IMR-90 (cell line): ENCODE results near the gene CCR9. TPM values are rescaled to one million over a fixed set of nuclear protein-coding genes. Genes with fewer than 3 reads are reported as not detected.
A peak's percentile ranks its signal among the peaks of the same experiment; 100 is the strongest.

ENCODE experiments used
- ATAC-seq: fragments of 200-7000 bp; cut with Tn5 transposase; 2 replicates; pipeline ENCODE4 v1.9.1; 2020; ENCODE audit warnings: low read depth, mild to moderate bottlenecking, moderate library complexity
- BruUV-seq: library from RNA; stranded (reverse); fragments of 400-500 nt; replicated peaks from 2 replicates; lab custom pipeline; 2021; lab: Mats Ljungman, UMichigan
- CTCF ChIA-PET: fragments of 300-600 bp; formaldehyde crosslinking; extraction: SDS; loops from one replicate; lab custom pipeline; 2021; ENCODE audit warnings: antibody characterized with exemption; lab: Yijun Ruan, JAX
- POLR2A ChIA-PET: fragments of 300-600 bp; sonication (Branson Sonifier 250); formaldehyde crosslinking; loops from one replicate; lab custom pipeline; 2022; ENCODE audit warnings: antibody characterized with exemption; ENCODE audit not compliant: unreplicated experiment; lab: Charles Lee
- DNase-seq: peaks from one replicate; pipeline ENCODE4 v3.0.0; 2013
- H2AFZ ChIP-seq: replicated peaks from 2 replicates; pipeline ENCODE3; 2013; ENCODE audit warnings: low read length, mild to moderate bottlenecking; ENCODE audit not compliant: poor library complexity
- H2AK5ac ChIP-seq: 2 replicates; pipeline ENCODE4 v1.6.1; 2013; ENCODE audit warnings: low read depth, low read length, inconsistent platforms
- H2AK9ac ChIP-seq: replicated peaks from 2 replicates; pipeline ENCODE3; 2013; ENCODE audit warnings: mild to moderate bottlenecking, low read depth, low read length, moderate library complexity; ENCODE audit not compliant: poor library complexity
- H2BK120ac ChIP-seq: 2 replicates; pipeline ENCODE4 v1.6.1; 2013; ENCODE audit warnings: low read depth, low read length, inconsistent platforms
- H2BK15ac ChIP-seq: 3 replicates; pipeline ENCODE4 v1.6.1; 2013; ENCODE audit warnings: low read depth, low read length, inconsistent platforms
- H2BK20ac ChIP-seq: 2 replicates; pipeline ENCODE4 v1.6.1; 2013; ENCODE audit warnings: low read depth, mild to moderate bottlenecking, inconsistent platforms, low read length, moderate library complexity
- H2BK5ac ChIP-seq: 2 replicates; pipeline ENCODE4 v1.6.1; 2013; ENCODE audit warnings: mild to moderate bottlenecking, low read depth, low read length, inconsistent platforms; ENCODE audit not compliant: poor library complexity, severe bottlenecking
- H3K14ac ChIP-seq: replicated peaks from 2 replicates; pipeline ENCODE4 v1.6.1; 2013; ENCODE audit warnings: low read depth, low read length, inconsistent platforms
- H3K18ac ChIP-seq: 2 replicates; pipeline ENCODE4 v1.6.1; 2013; ENCODE audit warnings: low read depth, low read length, control low read depth
- H3K23ac ChIP-seq: 2 replicates; pipeline ENCODE4 v1.6.1; 2013; ENCODE audit warnings: low read depth, low read length, inconsistent platforms
- H3K27ac ChIP-seq: 2 replicates; pipeline ENCODE4 v1.5.1; 2013; ENCODE audit warnings: mild to moderate bottlenecking, control low read depth, low read length; ENCODE audit not compliant: insufficient read depth
- H3K27me3 ChIP-seq: 2 replicates; pipeline ENCODE4 v1.6.1; 2013; ENCODE audit warnings: low read length; ENCODE audit not compliant: control insufficient read depth, insufficient read depth
- H3K36me3 ChIP-seq: 2 replicates; pipeline ENCODE4 v1.6.1; 2013; ENCODE audit warnings: low read length, mixed read lengths; ENCODE audit not compliant: control insufficient read depth, insufficient read depth
- H3K4ac ChIP-seq: 2 replicates; pipeline ENCODE4 v1.6.1; 2013; ENCODE audit warnings: low read depth, low read length, inconsistent platforms
- H3K4me1 ChIP-seq: 2 replicates; pipeline ENCODE4 v1.6.1; 2013; ENCODE audit warnings: low read length, mixed read lengths; ENCODE audit not compliant: control insufficient read depth, insufficient read depth
- H3K4me2 ChIP-seq: 2 replicates; pipeline ENCODE4 v1.6.1; 2013; ENCODE audit warnings: low read depth, mild to moderate bottlenecking, control low read depth, low read length, moderate library complexity
- H3K4me3 ChIP-seq: 2 replicates; pipeline ENCODE4 v1.5.1; 2013; ENCODE audit warnings: low read depth, mild to moderate bottlenecking, control low read depth, low read length, moderate library complexity; ENCODE audit not compliant: insufficient read depth
- H3K56ac ChIP-seq: 2 replicates; pipeline ENCODE4 v1.6.1; 2013; ENCODE audit warnings: low read length, inconsistent platforms; ENCODE audit not compliant: insufficient read depth; ENCODE audit errors: extremely low read depth
- H3K79me1 ChIP-seq, 2 experiments: 2 replicates each; pipeline ENCODE4 v1.6.1; 2013; ENCODE audit warnings: low read length in 2 of 2, inconsistent platforms in 1 of 2, low read depth in 1 of 2
- H3K9ac ChIP-seq: 2 replicates; pipeline ENCODE4 v1.6.1; 2013; ENCODE audit warnings: low read depth, low read length, control low read depth
- H3K9me1 ChIP-seq: 2 replicates; pipeline ENCODE4 v1.6.1; 2013; ENCODE audit warnings: low read length, inconsistent platforms; ENCODE audit not compliant: insufficient read depth
- H3K9me3 ChIP-seq: 2 replicates; pipeline ENCODE4 v1.6.1; 2013; ENCODE audit warnings: low read length; ENCODE audit not compliant: control insufficient read depth, insufficient read depth
- H4K20me1 ChIP-seq: 2 replicates; pipeline ENCODE4 v1.6.1; 2013; ENCODE audit warnings: low read length, inconsistent platforms; ENCODE audit not compliant: insufficient read depth
- H4K5ac ChIP-seq: 2 replicates; pipeline ENCODE4 v1.6.1; 2013; ENCODE audit warnings: mild to moderate bottlenecking, low read depth, low read length, control low read depth
- H4K8ac ChIP-seq, 2 experiments: 2 replicates each; pipeline ENCODE4 v1.6.1; 2013; ENCODE audit warnings: low read depth in 2 of 2, low read length in 2 of 2, control low read depth in 1 of 2, inconsistent platforms in 1 of 2
- H4K91ac ChIP-seq: 2 replicates; pipeline ENCODE4 v1.6.1; 2013; ENCODE audit warnings: low read depth, low read length, inconsistent platforms; ENCODE audit not compliant: insufficient read depth
- BHLHE40 ChIP-seq: fragments of 150-350 bp; IDR thresholded peaks from 2 replicates; pipeline ENCODE4 v1.6.1; 2016; ENCODE audit warnings: mild to moderate bottlenecking, low read depth, low read length
- CEBPB ChIP-seq: IDR thresholded peaks from 2 replicates; pipeline ENCODE4 v1.6.1; 2012; ENCODE audit warnings: low read depth, low read length, improper control_type of control experiment
- CHD1 ChIP-seq: IDR thresholded peaks from 2 replicates; pipeline ENCODE4 v1.6.1; 2012; ENCODE audit warnings: low read depth, low read length, improper control_type of control experiment
- FOS ChIP-seq: fragments of 150-350 bp; IDR thresholded peaks from 2 replicates; pipeline ENCODE4 v1.6.1; 2016; ENCODE audit warnings: low read depth, low read length
- MAFK ChIP-seq: IDR thresholded peaks from 2 replicates; pipeline ENCODE4 v1.6.1; 2012; ENCODE audit warnings: low read depth, low read length, improper control_type of control experiment
- MAZ ChIP-seq: IDR thresholded peaks from 2 replicates; pipeline ENCODE4 v1.6.1; 2012; ENCODE audit warnings: low read depth, mild to moderate bottlenecking, low read length, improper control_type of control experiment, moderate library complexity, borderline replicate concordance
- MXI1 ChIP-seq: IDR thresholded peaks from 2 replicates; pipeline ENCODE4 v1.6.1; 2012; ENCODE audit warnings: low read depth, mild to moderate bottlenecking, low read length, moderate library complexity, borderline replicate concordance
- NFE2L2 ChIP-seq: fragments of 150-350 bp; IDR thresholded peaks from 2 replicates; pipeline ENCODE4 v1.6.1; 2016; ENCODE audit warnings: low read depth, mild to moderate bottlenecking, low read length
- POLR2A ChIP-seq: IDR thresholded peaks from 2 replicates; pipeline ENCODE4 v1.6.1; 2012; ENCODE audit warnings: mild to moderate bottlenecking, low read depth, low read length
- RAD21 ChIP-seq: IDR thresholded peaks from 2 replicates; pipeline ENCODE4 v1.6.1; 2012; ENCODE audit warnings: low read length, improper control_type of control experiment
- SMC3 ChIP-seq: fragments of 150-350 bp; IDR thresholded peaks from 2 replicates; pipeline ENCODE4 v1.6.1; 2016; ENCODE audit warnings: low read depth, mild to moderate bottlenecking, antibody characterized with exemption, low read length, moderate library complexity
- WGBS, 2 experiments: methylation state at CpG; one replicate each; pipeline versions ENCODE4 v1.1.5 to v1.1.7; 2013; ENCODE audit warnings: missing lambda C conversion rate in 2 of 2; ENCODE audit not compliant: insufficient read length in 1 of 2; ENCODE audit errors: extremely low coverage in 2 of 2; 5-methylcytosine and 5-hydroxymethylcytosine counted together
- dilution Hi-C: fragments of 300-500 bp; cut with HindIII; formaldehyde crosslinking; loops from one replicate; pipeline ENCODE4 v1.14.3; 2018; ENCODE audit warnings: low sequenced_read_pairs; ENCODE audit not compliant: unreplicated experiment
- in situ Hi-C: fragments of 300-500 bp; cut with MboI; formaldehyde crosslinking; loops from 3 replicates; pipeline ENCODE4 v1.14.3; 2019; ENCODE audit warnings: low sequenced_read_pairs, inconsistent platforms, mixed read lengths
- intact Hi-C: fragments of 100-400 bp; cut with micrococcal nuclease; formaldehyde crosslinking; loops from 2 replicates; pipeline ENCODE4 v1.10.0; 2022
- polyA plus RNA-seq, 3 experiments: library from polyadenylated mRNA; depleted of rRNA; stranded (reverse); fragments of >200 nt; gene quantifications; 2 replicates each; pipeline ENCODE4 v1.2.3, GENCODE V29; 2012; ENCODE audit warnings: low replicate concordance in 1 of 3
- total RNA-seq: library from RNA; depleted of rRNA; stranded (reverse); fragments of >200 nt; gene quantifications from 2 replicates; pipeline ENCODE4 v1.2.3, GENCODE V29; 2012
- TF ChIP-seq, protein P1 (sequence below): conservative IDR thresholded peaks from 2 replicates; pipeline ENCODE4 v1.5.1; 2012; ENCODE audit warnings: mild to moderate bottlenecking, low read depth, low read length, improper control_type of control experiment
- TF ChIP-seq, protein P2 (sequence below): fragments of 150-350 bp; IDR thresholded peaks from 2 replicates; pipeline ENCODE4 v1.6.1; 2017; ENCODE audit warnings: mild to moderate bottlenecking, antibody characterized with exemption, low read length, low read depth
- TF ChIP-seq, protein P3 (sequence below): fragments of 150-350 bp; IDR thresholded peaks from 2 replicates; pipeline ENCODE4 v1.6.1; 2016; ENCODE audit warnings: low read depth, mild to moderate bottlenecking, low read length, moderate library complexity, borderline replicate concordance

CCR9 gene
- total and polyA plus RNA-seq, 2 of the 4 experiments (the other 2 are of a cell fraction) = not detected

DNA sequence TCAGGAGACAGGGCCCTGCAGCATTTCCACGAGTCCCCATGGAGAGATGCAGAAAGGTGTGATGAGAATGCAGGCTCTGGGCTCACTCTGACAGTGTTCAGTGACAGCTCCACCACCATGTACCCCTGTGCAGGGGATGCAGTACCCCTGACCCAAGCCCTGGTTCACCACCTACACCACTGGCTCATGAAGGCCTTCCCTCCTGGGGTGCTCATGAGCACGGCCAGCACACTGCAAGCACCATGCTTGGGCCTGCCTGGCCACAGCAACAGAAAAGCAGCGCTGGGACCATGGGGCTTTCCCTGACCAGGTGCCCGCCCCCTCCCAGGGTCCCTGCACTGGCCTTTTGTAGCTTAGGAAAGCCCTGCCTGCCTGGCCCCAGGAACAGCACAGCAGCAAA is 63.1 kb downstream of the CCR9 start:
- Histone ChIP-seq H3K23ac (0 out of 2 replicates have a peak overlapping the region, but pooled peaks have one; percentile 64), H3K4ac (peak overlapping the region; percentile 76; the same call in 1 of the 2 replicates), H3K9me1 (peaks cover 34% of the 10 kb centered on the region), H3K36me3 (peaks cover 54% of the 10 kb centered on the region), H3K14ac (peak overlapping the region; percentile 72), H3K79me1 (peaks cover 0 to 4% of the 10 kb centered on the region in 2 experiments; a peak in 1 of 4 replicates), H2BK20ac (0 out of 2 replicates have a peak overlapping the region, but pooled peaks have one; percentile 73), H3K56ac (no peak overlapping the region), H2BK15ac (peak overlapping the region; percentile 2; the same call in 2 of the 3 replicates), H3K9ac (no peak overlapping the region), H3K4me3 (no peak overlapping the region), H2BK5ac (peak overlapping the region; percentile 67), H2AK5ac (peak overlapping the region; percentile 87), H4K5ac (peak overlapping the region; percentile 8; the same call in 1 of the 2 replicates), H3K9me3 (no peaks in the 10 kb centered on the region), H3K27me3 (no peaks in the 10 kb centered on the region), H3K4me1 (peaks cover 35% of the 10 kb centered on the region), H4K8ac (0 out of 4 replicates have a peak overlapping the region, but pooled peaks of 1 of the 2 experiments have one; percentile 65), H4K91ac (peak overlapping the region; percentile 67; the same call in 1 of the 2 replicates), H4K20me1 (peaks cover 7% of the 10 kb centered on the region; the same call in 1 of the 2 replicates), H2AFZ (no peak overlapping the region), H2BK120ac (peak overlapping the region; percentile 77), H3K4me2 (no peak overlapping the region), H3K27ac (peak overlapping the region; percentile 82; the same call in 1 of the 2 replicates), H2AK9ac (peak overlapping the region; percentile 34), H3K18ac (peak overlapping the region; percentile 80; the same call in 1 of the 2 replicates)
- in situ Hi-C loops = loop anchor here (10.0 kb wide), 1 partner anchor 425 kb away; the partner anchor contains the start of gene CCR5
- no TSS peak for BruUV-seq
- ATAC-seq (no peak), DNase-seq (no peak)
- POLR2A ChIA-PET = no interaction called here
- CTCF ChIA-PET = no interaction called here
- intact Hi-C loops = loop anchor here (2.0 kb wide), 2 partner anchors 23 to 37 kb away; no protein-coding TSS in a partner anchor
- dilution Hi-C loops = no loop called here
- TF ChIP-seq, protein P1, sequence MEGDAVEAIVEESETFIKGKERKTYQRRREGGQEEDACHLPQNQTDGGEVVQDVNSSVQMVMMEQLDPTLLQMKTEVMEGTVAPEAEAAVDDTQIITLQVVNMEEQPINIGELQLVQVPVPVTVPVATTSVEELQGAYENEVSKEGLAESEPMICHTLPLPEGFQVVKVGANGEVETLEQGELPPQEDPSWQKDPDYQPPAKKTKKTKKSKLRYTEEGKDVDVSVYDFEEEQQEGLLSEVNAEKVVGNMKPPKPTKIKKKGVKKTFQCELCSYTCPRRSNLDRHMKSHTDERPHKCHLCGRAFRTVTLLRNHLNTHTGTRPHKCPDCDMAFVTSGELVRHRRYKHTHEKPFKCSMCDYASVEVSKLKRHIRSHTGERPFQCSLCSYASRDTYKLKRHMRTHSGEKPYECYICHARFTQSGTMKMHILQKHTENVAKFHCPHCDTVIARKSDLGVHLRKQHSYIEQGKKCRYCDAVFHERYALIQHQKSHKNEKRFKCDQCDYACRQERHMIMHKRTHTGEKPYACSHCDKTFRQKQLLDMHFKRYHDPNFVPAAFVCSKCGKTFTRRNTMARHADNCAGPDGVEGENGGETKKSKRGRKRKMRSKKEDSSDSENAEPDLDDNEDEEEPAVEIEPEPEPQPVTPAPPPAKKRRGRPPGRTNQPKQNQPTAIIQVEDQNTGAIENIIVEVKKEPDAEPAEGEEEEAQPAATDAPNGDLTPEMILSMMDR = no peak
- TF ChIP-seq MXI1 (no peak), MAFK (no peak), CHD1 (no peak), POLR2A (no peak), BHLHE40 (no peak), FOS (no peak), RAD21 (no peak), NFE2L2 (no peak), CEBPB (no peak), MAZ (no peak), SMC3 (no peak)
- TF ChIP-seq, protein P2, sequence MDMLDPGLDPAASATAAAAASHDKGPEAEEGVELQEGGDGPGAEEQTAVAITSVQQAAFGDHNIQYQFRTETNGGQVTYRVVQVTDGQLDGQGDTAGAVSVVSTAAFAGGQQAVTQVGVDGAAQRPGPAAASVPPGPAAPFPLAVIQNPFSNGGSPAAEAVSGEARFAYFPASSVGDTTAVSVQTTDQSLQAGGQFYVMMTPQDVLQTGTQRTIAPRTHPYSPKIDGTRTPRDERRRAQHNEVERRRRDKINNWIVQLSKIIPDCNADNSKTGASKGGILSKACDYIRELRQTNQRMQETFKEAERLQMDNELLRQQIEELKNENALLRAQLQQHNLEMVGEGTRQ = no peak
- TF ChIP-seq, protein P3, sequence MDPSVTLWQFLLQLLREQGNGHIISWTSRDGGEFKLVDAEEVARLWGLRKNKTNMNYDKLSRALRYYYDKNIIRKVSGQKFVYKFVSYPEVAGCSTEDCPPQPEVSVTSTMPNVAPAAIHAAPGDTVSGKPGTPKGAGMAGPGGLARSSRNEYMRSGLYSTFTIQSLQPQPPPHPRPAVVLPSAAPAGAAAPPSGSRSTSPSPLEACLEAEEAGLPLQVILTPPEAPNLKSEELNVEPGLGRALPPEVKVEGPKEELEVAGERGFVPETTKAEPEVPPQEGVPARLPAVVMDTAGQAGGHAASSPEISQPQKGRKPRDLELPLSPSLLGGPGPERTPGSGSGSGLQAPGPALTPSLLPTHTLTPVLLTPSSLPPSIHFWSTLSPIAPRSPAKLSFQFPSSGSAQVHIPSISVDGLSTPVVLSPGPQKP = no peak
- WGBS, 2 experiments = 92% methylated on average over 2 of the region's 4 CpGs; no CpG with 5 or more reads in 1 of the 2 experiments
